Measurements from ENCODE around the gene IRAG1. TPM values are rescaled to one million over a fixed set of nuclear protein-coding genes. Genes with fewer than 3 reads are reported as not detected.

Gene IRAG1
- total RNA-seq, 2 experiments from 2014 or later, result not detected

DNA sequence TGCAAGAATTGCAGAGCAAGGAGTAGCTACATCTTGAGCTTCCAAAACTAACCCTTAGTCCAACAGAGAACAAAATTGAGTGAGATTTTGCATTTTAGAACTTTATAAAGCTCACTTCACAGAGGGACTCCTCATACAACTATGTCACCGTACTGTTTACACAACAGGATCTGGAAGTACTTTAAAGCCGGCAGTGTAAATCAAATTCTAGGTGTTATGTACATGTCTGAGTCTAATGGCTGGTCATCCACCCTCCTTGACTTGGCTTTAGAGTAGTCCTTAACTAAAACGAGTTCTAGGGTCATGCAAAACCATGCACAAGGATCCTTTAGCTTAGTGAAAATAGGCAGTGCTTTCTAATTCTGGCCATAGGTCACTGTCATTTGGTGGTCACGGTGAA lies 23.5 kb downstream of the IRAG1 start:
- CTCF ChIA-PET (ENCODE audit: unreplicated experiment), result no interaction called here
- H3K79me2 ChIP-seq (ENCODE audit: insufficient read depth, low read depth, low read length), result no peaks in the 10 kb centered on the region
- no peak overlapping the region for H3K4me2 ChIP-seq (ENCODE audit: low read length)
- no peak overlapping the region for H2AFZ ChIP-seq (ENCODE audit: low read length)
- TF ChIP-seq EZH2phosphoT487 (IDR thresholded peaks at IDR 0.05; ENCODE audit: borderline replicate concordance, low read depth, low read length), result no peak
- TF ChIP-seq, protein P1, sequence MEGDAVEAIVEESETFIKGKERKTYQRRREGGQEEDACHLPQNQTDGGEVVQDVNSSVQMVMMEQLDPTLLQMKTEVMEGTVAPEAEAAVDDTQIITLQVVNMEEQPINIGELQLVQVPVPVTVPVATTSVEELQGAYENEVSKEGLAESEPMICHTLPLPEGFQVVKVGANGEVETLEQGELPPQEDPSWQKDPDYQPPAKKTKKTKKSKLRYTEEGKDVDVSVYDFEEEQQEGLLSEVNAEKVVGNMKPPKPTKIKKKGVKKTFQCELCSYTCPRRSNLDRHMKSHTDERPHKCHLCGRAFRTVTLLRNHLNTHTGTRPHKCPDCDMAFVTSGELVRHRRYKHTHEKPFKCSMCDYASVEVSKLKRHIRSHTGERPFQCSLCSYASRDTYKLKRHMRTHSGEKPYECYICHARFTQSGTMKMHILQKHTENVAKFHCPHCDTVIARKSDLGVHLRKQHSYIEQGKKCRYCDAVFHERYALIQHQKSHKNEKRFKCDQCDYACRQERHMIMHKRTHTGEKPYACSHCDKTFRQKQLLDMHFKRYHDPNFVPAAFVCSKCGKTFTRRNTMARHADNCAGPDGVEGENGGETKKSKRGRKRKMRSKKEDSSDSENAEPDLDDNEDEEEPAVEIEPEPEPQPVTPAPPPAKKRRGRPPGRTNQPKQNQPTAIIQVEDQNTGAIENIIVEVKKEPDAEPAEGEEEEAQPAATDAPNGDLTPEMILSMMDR (conservative IDR thresholded peaks at IDR 0.05; ENCODE audit: low read length), result no peak
- no peaks in the 10 kb centered on the region for H3K4me1 ChIP-seq (ENCODE audit: insufficient read depth, low read length, poor library complexity, severe bottlenecking)
- intact Hi-C loops (cut with micrococcal nuclease; ENCODE audit: unreplicated experiment), result no loop called here
- H3K27ac ChIP-seq (ENCODE audit: low read depth, low read length, poor library complexity, severe bottlenecking), result no peak overlapping the region
- H3K9me2 ChIP-seq (ENCODE audit: insufficient read depth, low read length), result no peaks in the 10 kb centered on the region
- no peak overlapping the region for H3K4me3 ChIP-seq (ENCODE audit: low read depth, low read length, poor library complexity, severe bottlenecking)
- no peaks in the 10 kb centered on the region for H3K36me3 ChIP-seq (ENCODE audit: insufficient read depth, low read length)
- H3K9me3 ChIP-seq (ENCODE audit: low read length), result no peaks in the 10 kb centered on the region
- no TSS peak for BruUV-seq (replicated peaks)
- DNase-seq (ENCODE audit: low spot score), result no peak
- POLR2A ChIA-PET, result no interaction called here
- no peaks in the 10 kb centered on the region for H4K20me1 ChIP-seq (ENCODE audit: insufficient read depth, low read length)

DNA sequence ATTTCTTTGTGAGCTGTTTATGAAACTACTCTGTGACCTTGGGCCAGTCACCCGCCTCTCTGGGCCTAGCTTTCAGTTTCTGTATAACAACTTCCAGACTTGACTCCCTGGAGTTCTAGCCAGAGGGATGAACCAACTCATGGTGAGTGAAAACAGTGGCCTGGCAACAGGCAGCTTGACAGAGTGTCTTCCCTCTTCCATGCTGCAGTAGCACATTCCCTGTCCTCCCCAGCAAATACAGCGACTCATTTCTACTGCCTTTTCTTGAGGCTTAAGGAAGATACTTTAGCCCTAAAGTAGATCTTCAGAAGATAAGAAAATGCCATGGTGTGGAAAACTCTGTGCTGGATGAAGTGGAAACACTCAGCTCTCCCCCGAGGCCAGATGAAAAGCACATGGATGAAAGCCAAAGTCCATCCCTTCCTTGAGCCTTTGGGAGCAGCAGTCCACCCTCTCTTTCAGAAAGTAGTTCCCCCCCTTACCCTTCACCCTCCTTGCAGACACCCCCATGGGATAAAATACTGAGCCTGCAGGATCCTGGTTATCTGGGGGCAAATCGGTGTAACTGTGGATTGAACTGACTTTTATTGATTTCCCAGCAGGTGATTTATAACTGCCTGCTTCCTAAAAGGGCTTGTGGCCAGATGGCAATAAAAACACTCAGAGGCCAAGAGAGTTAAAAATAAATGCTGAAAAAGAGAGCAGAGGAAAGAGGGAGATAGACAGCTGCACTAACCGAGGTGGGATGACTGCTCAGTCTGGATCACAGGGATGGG lies 24.1 kb downstream of the IRAG1 start:
- ChIA-PET POLR2A (interaction anchor here (0.5 kb wide), 1 partner anchor 228 kb away, joined by 3 read pairs; no protein-coding TSS in a partner anchor), CTCF (ENCODE audit: unreplicated experiment) (no interaction called here)
- Histone ChIP-seq H4K20me1 (ENCODE audit: insufficient read depth, low read length) (no peaks in the 10 kb centered on the region), H3K9me3 (ENCODE audit: low read length) (no peaks in the 10 kb centered on the region), H3K4me2 (ENCODE audit: low read length) (no peak overlapping the region), H3K9me2 (ENCODE audit: insufficient read depth, low read length) (no peaks in the 10 kb centered on the region), H3K79me2 (ENCODE audit: insufficient read depth, low read depth, low read length) (no peaks in the 10 kb centered on the region), H3K4me1 (ENCODE audit: insufficient read depth, low read length, poor library complexity, severe bottlenecking) (no peaks in the 10 kb centered on the region), H3K4me3 (ENCODE audit: low read depth, low read length, poor library complexity, severe bottlenecking) (no peak overlapping the region), H3K36me3 (ENCODE audit: insufficient read depth, low read length) (no peaks in the 10 kb centered on the region), H3K27ac (ENCODE audit: low read depth, low read length, poor library complexity, severe bottlenecking) (no peak overlapping the region), H2AFZ (ENCODE audit: low read length) (no peak overlapping the region)
- TF ChIP-seq, protein P1 (conservative IDR thresholded peaks at IDR 0.05; ENCODE audit: low read length), result no peak
- TF ChIP-seq EZH2phosphoT487 (IDR thresholded peaks at IDR 0.05; ENCODE audit: borderline replicate concordance, low read depth, low read length), result no peak
- no peak for DNase-seq (ENCODE audit: low spot score)
- BruUV-seq (replicated peaks), result no TSS peak
- intact Hi-C loops (cut with micrococcal nuclease; ENCODE audit: unreplicated experiment), result no loop called here

DNA sequence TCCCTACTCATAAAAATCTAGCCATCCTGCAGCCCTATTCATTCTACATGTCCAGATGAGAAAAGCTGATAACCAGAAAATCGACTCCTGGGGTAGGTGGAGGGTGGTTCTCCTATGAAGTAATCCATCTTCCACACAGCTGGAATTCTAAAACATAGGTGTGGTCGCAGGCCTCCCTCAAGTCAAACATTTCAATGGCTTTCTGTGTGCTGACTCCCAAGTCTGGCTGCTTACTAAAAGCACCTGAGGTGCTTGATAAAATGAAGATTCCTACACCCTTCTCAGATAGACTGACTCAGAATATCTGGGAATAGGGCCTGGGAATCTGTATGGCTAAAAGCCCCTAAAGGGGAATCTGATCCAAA lies 26.1 kb downstream of the IRAG1 start:
- ChIA-PET CTCF (ENCODE audit: unreplicated experiment) (no interaction called here), POLR2A (no interaction called here)
- Histone ChIP-seq H2AFZ (ENCODE audit: low read length) (no peak overlapping the region), H3K4me2 (ENCODE audit: low read length) (no peak overlapping the region), H3K36me3 (ENCODE audit: insufficient read depth, low read length) (no peaks in the 10 kb centered on the region), H4K20me1 (ENCODE audit: insufficient read depth, low read length) (no peaks in the 10 kb centered on the region), H3K27ac (ENCODE audit: low read depth, low read length, poor library complexity, severe bottlenecking) (no peak overlapping the region), H3K9me3 (ENCODE audit: low read length) (no peaks in the 10 kb centered on the region), H3K4me1 (ENCODE audit: insufficient read depth, low read length, poor library complexity, severe bottlenecking) (no peaks in the 10 kb centered on the region), H3K4me3 (ENCODE audit: low read depth, low read length, poor library complexity, severe bottlenecking) (no peak overlapping the region), H3K79me2 (ENCODE audit: insufficient read depth, low read depth, low read length) (no peaks in the 10 kb centered on the region), H3K9me2 (ENCODE audit: insufficient read depth, low read length) (no peaks in the 10 kb centered on the region)
- intact Hi-C loops (cut with micrococcal nuclease; ENCODE audit: unreplicated experiment), result no loop called here
- DNase-seq (ENCODE audit: low spot score), result no peak
- TF ChIP-seq EZH2phosphoT487 (IDR thresholded peaks at IDR 0.05; ENCODE audit: borderline replicate concordance, low read depth, low read length), result no peak
- TF ChIP-seq, protein P1 (conservative IDR thresholded peaks at IDR 0.05; ENCODE audit: low read length), result no peak
- BruUV-seq (replicated peaks), result no TSS peak

All from OCI-LY7 (cell line).